ENCODE results near the gene SMAD3.
A peak's percentile ranks its signal among the peaks of the same experiment; 100 is the strongest.

SMAD3 gene

DNA sequence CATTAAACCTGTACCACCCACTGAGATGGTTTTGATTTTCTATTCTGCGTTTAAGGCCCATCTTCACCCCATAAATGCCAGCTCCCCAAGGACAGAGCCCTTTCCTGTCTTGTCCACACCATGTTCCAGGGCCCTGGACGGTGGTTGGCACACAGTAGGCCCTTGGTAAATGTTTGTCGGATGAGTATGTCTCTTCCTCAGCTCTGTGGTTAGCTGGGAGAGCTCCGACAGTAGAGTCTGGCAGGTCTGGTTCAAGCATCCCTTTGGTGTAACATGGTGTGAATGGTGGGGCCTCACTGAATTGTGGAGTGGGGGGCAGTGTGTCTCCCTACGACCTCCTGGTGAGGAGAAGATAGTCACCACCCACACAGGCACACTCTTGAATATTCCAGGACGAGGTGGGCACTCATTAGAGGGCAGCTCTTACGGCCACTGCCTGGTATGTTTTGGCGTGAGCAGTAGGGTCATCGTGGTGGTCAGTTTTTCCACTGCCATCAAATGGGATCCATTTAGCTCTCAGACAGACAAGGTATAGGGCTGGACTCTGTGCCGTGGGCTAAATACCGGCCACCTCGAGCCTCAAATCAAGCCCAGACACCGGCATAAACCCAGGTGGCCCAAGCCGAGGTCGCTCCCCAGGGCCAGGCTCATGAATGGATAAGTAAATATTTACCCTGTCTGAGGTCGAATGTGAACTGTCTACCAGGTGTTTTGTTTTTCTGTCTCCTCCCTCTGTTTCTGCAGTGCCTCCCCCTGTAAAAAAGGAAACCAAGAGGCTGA is 61.3 kb downstream of the SMAD3 start:
- H3K4me1 ChIP-seq (ENCODE audit: control extremely low read depth in 1 of 4, control insufficient read depth in 4 of 4, insufficient read depth in 4 of 4, low read length in 3 of 4) = peaks cover 2 to 36% (median 26%) of the 10 kb centered on the region in 4 experiments
- DNase-seq = no peak
- H3K36me3 ChIP-seq (ENCODE audit: control insufficient read depth in 4 of 4, insufficient read depth in 4 of 4, low read length in 3 of 4) = no peaks in the 10 kb centered on the region
- no peak overlapping the region for H3K4me3 ChIP-seq (ENCODE audit: control insufficient read depth in 1 of 7, extremely low read depth in 1 of 7, insufficient read depth in 4 of 7, low read depth in 2 of 7, low read length in 6 of 7)
- 86% methylated on average over 15 of the region's 16 CpGs for WGBS (ENCODE audit: insufficient coverage)
- ChIA-PET CTCF (interaction anchor here (0.5 to 1.7 kb wide), 5 partner anchors 10 to 1106 kb away, joined by 3 to 8 read pairs (median 4); no protein-coding TSS in a partner anchor), POLR2A (no interaction called here)
- H3K9me3 ChIP-seq (ENCODE audit: control extremely low read depth in 1 of 5, control insufficient read depth in 4 of 5, insufficient read depth in 2 of 5, low read depth in 1 of 5, low read length in 4 of 5) = no peaks in the 10 kb centered on the region
- no peak overlapping the region for H3K27ac ChIP-seq (ENCODE audit: insufficient read depth in 1 of 2, low read depth in 1 of 2, low read length in 2 of 2, poor library complexity in 1 of 2, severe bottlenecking in 2 of 2)
- no peaks in the 10 kb centered on the region for H3K27me3 ChIP-seq (replicated peaks in 2 of 5; ENCODE audit: control insufficient read depth in 4 of 5, insufficient read depth in 5 of 5, low read length in 4 of 5)

DNA sequence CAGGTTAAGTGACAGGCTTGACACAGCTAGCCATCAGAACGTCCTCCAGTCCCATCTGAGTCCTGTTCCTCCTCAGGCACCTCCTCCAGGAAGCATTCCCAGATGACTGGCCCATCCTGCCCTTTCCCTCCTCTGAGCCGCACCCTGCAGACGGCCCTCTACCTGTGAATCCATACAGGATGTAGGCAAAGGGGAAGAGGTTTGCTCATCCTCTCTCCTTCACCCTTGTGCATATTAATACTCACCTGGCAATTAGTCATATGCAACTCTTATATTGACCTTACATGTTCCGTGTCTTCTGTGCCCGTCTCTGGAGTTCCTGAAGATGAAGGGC is 61.9 kb downstream of the SMAD3 start:
- WGBS (ENCODE audit: insufficient coverage) = 100% methylated on average over 2 of the region's 5 CpGs
- H3K27me3 ChIP-seq (replicated peaks in 2 of 5; ENCODE audit: control insufficient read depth in 4 of 5, insufficient read depth in 5 of 5, low read length in 4 of 5) = no peaks in the 10 kb centered on the region
- no peak for DNase-seq
- H3K27ac ChIP-seq (ENCODE audit: insufficient read depth in 1 of 2, low read depth in 1 of 2, low read length in 2 of 2, poor library complexity in 1 of 2, severe bottlenecking in 2 of 2) = no peak overlapping the region
- H3K9me3 ChIP-seq (ENCODE audit: control extremely low read depth in 1 of 5, control insufficient read depth in 4 of 5, insufficient read depth in 2 of 5, low read depth in 1 of 5, low read length in 4 of 5) = no peaks in the 10 kb centered on the region
- CTCF ChIA-PET = interaction anchor here (0.9 to 1.8 kb wide), 5 partner anchors 10 to 48 kb away, joined by 3 to 8 read pairs (median 6); no protein-coding TSS in a partner anchor
- POLR2A ChIA-PET = no interaction called here
- H3K36me3 ChIP-seq (ENCODE audit: control insufficient read depth in 4 of 4, insufficient read depth in 4 of 4, low read length in 3 of 4) = no peaks in the 10 kb centered on the region
- H3K4me3 ChIP-seq (ENCODE audit: control insufficient read depth in 1 of 7, extremely low read depth in 1 of 7, insufficient read depth in 4 of 7, low read depth in 2 of 7, low read length in 6 of 7) = no peak overlapping the region
- peaks cover 0 to 34% (median 20%) of the 10 kb centered on the region in 4 experiments for H3K4me1 ChIP-seq (ENCODE audit: control extremely low read depth in 1 of 4, control insufficient read depth in 4 of 4, insufficient read depth in 4 of 4, low read length in 3 of 4)

DNA sequence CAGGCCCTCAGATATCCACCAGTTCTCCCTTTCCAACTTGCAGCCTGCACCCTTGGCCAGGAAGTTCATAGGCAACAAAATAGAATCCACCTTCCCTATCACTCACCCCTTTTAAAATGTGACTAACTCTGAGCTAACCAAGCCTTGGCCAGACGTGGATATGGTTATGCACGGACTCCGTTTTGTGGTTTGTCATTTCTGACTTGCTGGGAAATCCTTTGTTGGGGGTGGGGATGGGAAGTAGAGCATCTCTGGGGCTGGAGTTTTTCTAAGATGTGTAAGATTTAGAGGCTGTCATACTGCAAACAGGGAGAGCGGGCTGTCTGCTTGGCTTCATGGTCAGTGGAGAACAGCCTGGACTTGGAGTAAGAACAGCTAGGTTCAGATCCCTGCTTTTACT is 62.6 kb downstream of the SMAD3 start:
- ChIA-PET POLR2A (interaction anchor here (0.8 kb wide), 1 partner anchor 10 kb away, joined by 4 read pairs; no protein-coding TSS in a partner anchor), CTCF (interaction anchor here (0.7 to 1.8 kb wide), 4 partner anchors 11 to 48 kb away, joined by 3 to 8 read pairs (median 6); no protein-coding TSS in a partner anchor)
- 86% methylated on average over 1 of the region's 4 CpGs for WGBS (ENCODE audit: insufficient coverage)
- Histone ChIP-seq H3K27ac (ENCODE audit: insufficient read depth in 1 of 2, low read depth in 1 of 2, low read length in 2 of 2, poor library complexity in 1 of 2, severe bottlenecking in 2 of 2) (no peak overlapping the region), H3K9me3 (ENCODE audit: control extremely low read depth in 1 of 5, control insufficient read depth in 4 of 5, insufficient read depth in 2 of 5, low read depth in 1 of 5, low read length in 4 of 5) (no peaks in the 10 kb centered on the region), H3K4me1 (ENCODE audit: control extremely low read depth in 1 of 4, control insufficient read depth in 4 of 4, insufficient read depth in 4 of 4, low read length in 3 of 4) (peaks cover 0 to 35% (median 22%) of the 10 kb centered on the region in 4 experiments), H3K36me3 (ENCODE audit: control insufficient read depth in 4 of 4, insufficient read depth in 4 of 4, low read length in 3 of 4) (no peaks in the 10 kb centered on the region), H3K4me3 (ENCODE audit: control insufficient read depth in 1 of 7, extremely low read depth in 1 of 7, insufficient read depth in 4 of 7, low read depth in 2 of 7, low read length in 6 of 7) (no peak overlapping the region), H3K27me3 (replicated peaks in 2 of 5; ENCODE audit: control insufficient read depth in 4 of 5, insufficient read depth in 5 of 5, low read length in 4 of 5) (no peaks in the 10 kb centered on the region)
- peak in 2 of 3 donors; percentile 59 to 62 for DNase-seq

DNA sequence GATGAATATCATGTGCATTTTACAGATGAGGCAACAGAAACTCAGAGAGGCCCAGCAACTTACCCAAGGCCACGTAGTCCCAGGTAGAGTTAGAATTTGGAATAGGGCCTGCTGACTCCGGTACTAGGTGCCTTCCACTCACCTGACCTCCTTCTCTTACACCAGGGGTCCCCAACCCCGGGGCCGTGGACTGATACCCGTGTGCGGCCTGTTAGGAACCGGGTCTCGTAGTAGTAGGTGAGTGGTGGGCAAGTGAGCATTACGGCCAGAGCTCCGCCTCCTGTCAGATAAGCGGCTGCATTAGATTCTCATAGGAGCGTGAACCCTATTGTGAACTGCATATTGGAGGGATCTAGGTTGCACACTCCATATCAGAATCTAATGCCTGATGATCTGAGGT is 64.8 kb downstream of the SMAD3 start:
- CTCF ChIA-PET = interaction anchor here (0.9 to 1.2 kb wide), 5 partner anchors 10 to 29 kb away, joined by 3 to 4 read pairs (median 3); no protein-coding TSS in a partner anchor
- Histone ChIP-seq H3K9me3 (ENCODE audit: control extremely low read depth in 1 of 5, control insufficient read depth in 4 of 5, insufficient read depth in 2 of 5, low read depth in 1 of 5, low read length in 4 of 5) (no peaks in the 10 kb centered on the region), H3K27me3 (replicated peaks in 2 of 5; ENCODE audit: control insufficient read depth in 4 of 5, insufficient read depth in 5 of 5, low read length in 4 of 5) (no peaks in the 10 kb centered on the region), H3K27ac (ENCODE audit: insufficient read depth in 1 of 2, low read depth in 1 of 2, low read length in 2 of 2, poor library complexity in 1 of 2, severe bottlenecking in 2 of 2) (no peak overlapping the region), H3K4me1 (ENCODE audit: control extremely low read depth in 1 of 4, control insufficient read depth in 4 of 4, insufficient read depth in 4 of 4, low read length in 3 of 4) (peaks cover 6 to 45% (median 36%) of the 10 kb centered on the region in 4 experiments), H3K36me3 (ENCODE audit: control insufficient read depth in 4 of 4, insufficient read depth in 4 of 4, low read length in 3 of 4) (no peaks in the 10 kb centered on the region), H3K4me3 (ENCODE audit: control insufficient read depth in 1 of 7, extremely low read depth in 1 of 7, insufficient read depth in 4 of 7, low read depth in 2 of 7, low read length in 6 of 7) (no peak overlapping the region)
- POLR2A ChIA-PET = interaction anchor here (2.1 kb wide), 1 partner anchor 16 kb away, joined by 5 read pairs; no protein-coding TSS in a partner anchor
- 95% methylated on average over 8 of the region's 12 CpGs for WGBS (ENCODE audit: insufficient coverage)
- DNase-seq = no peak

DNA sequence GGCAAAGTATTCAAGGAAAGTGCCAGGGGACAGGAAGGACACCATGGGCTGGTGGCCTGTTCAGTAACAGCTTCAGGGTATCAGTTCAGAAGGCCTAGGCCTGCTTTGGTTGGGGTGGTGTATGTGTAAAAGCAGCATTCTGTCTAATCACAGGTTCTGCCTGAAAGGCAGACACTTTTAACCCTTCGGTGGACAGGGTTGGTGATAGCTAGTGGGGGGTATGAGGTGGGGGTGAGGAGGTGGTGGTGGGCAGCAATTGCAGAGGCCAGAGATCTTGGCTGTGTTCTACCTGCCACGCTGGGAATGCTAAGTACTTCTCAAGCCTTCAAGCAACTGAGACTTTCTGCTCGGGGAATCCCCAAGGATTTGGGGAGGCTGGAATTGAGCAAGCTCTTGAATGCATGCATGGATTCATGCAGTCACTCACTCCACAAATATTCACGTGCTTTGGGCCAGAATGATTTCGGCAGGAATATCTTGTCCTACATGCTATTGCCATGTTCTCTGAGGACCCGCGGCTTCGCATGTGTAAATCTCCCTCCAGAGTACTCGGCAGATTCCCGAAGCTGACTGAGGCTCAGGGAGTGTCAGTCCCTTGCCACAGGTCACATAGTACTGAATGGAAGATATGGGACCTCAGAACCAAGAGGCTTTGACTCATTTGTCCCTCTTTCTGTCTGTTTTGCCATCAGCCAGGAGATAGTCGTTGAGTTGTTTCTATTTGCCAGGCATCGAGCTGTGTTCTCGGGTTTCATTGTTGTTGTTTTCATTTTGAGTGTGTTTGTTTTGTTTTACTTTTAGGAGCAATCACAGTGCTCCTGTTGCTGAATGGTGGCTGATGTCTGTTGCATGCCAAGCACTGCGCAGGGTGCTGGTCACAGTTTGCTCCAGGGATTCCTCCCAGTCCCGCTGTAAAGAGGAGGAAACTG is 65.5 kb downstream of the SMAD3 start:
- Histone ChIP-seq H3K9me3 (ENCODE audit: control extremely low read depth in 1 of 5, control insufficient read depth in 4 of 5, insufficient read depth in 2 of 5, low read depth in 1 of 5, low read length in 4 of 5) (no peaks in the 10 kb centered on the region), H3K27ac (ENCODE audit: insufficient read depth in 1 of 2, low read depth in 1 of 2, low read length in 2 of 2, poor library complexity in 1 of 2, severe bottlenecking in 2 of 2) (no peak overlapping the region), H3K27me3 (replicated peaks in 2 of 5; ENCODE audit: control insufficient read depth in 4 of 5, insufficient read depth in 5 of 5, low read length in 4 of 5) (no peaks in the 10 kb centered on the region), H3K4me1 (ENCODE audit: control extremely low read depth in 1 of 4, control insufficient read depth in 4 of 4, insufficient read depth in 4 of 4, low read length in 3 of 4) (peaks cover 6 to 38% (median 33%) of the 10 kb centered on the region in 4 experiments), H3K4me3 (ENCODE audit: control insufficient read depth in 1 of 7, extremely low read depth in 1 of 7, insufficient read depth in 4 of 7, low read depth in 2 of 7, low read length in 6 of 7) (no peak overlapping the region), H3K36me3 (ENCODE audit: control insufficient read depth in 4 of 4, insufficient read depth in 4 of 4, low read length in 3 of 4) (no peaks in the 10 kb centered on the region)
- DNase-seq = no peak
- ChIA-PET CTCF (interaction anchor here (0.9 to 1.3 kb wide), 3 partner anchors 12 to 30 kb away, joined by 3 read pairs; no protein-coding TSS in a partner anchor), POLR2A (interaction anchor here (2.1 kb wide), 1 partner anchor 15 kb away, joined by 5 read pairs; no protein-coding TSS in a partner anchor)
- WGBS (ENCODE audit: insufficient coverage) = 94% methylated on average over 15 of the region's 15 CpGs

DNA sequence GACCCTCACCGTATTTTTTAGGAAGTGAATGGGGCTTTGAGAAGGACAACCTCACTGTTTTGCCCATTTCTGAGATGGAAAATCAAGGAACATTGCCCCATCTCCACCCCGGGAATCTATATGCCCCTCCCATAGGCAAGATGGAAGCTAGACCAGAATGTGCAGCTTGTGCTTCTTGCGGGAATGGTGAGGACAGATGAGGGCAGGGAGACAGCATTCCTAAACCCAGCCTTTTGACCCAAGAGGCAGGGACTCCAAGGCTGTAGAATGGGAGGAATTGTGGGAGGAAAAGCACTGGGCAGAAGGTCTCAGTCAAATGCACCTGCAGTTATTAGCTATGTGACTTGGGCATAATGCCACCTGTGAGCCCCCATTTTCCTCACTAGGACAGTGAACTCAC is 66.9 kb downstream of the SMAD3 start:
- Histone ChIP-seq H3K27ac (ENCODE audit: insufficient read depth in 1 of 2, low read depth in 1 of 2, low read length in 2 of 2, poor library complexity in 1 of 2, severe bottlenecking in 2 of 2) (no peak overlapping the region), H3K27me3 (replicated peaks in 2 of 5; ENCODE audit: control insufficient read depth in 4 of 5, insufficient read depth in 5 of 5, low read length in 4 of 5) (no peaks in the 10 kb centered on the region), H3K36me3 (ENCODE audit: control insufficient read depth in 4 of 4, insufficient read depth in 4 of 4, low read length in 3 of 4) (no peaks in the 10 kb centered on the region), H3K9me3 (ENCODE audit: control extremely low read depth in 1 of 5, control insufficient read depth in 4 of 5, insufficient read depth in 2 of 5, low read depth in 1 of 5, low read length in 4 of 5) (no peaks in the 10 kb centered on the region), H3K4me3 (ENCODE audit: control insufficient read depth in 1 of 7, extremely low read depth in 1 of 7, insufficient read depth in 4 of 7, low read depth in 2 of 7, low read length in 6 of 7) (no peak overlapping the region), H3K4me1 (ENCODE audit: control extremely low read depth in 1 of 4, control insufficient read depth in 4 of 4, insufficient read depth in 4 of 4, low read length in 3 of 4) (peaks cover 8 to 41% (median 34%) of the 10 kb centered on the region in 4 experiments)
- POLR2A ChIA-PET = interaction anchor here (1.2 kb wide), 2 partner anchors 9 to 11 kb away, joined by 3 read pairs; no protein-coding TSS in a partner anchor
- 89% methylated on average over 3 of the region's 3 CpGs for WGBS (ENCODE audit: insufficient coverage)
- CTCF ChIA-PET = interaction anchor here (0.7 to 1.3 kb wide), 3 partner anchors 8 to 11 kb away, joined by 3 read pairs; no protein-coding TSS in a partner anchor
- DNase-seq = no peak
